ENCODE measurements around the gene FABP3.
"Not testable (repeated sequence)": the region's sequence is repeated elsewhere in the genome, so short reads cannot be mapped to it uniquely, and the experiment has no call there.

Gene FABP3

DNA sequence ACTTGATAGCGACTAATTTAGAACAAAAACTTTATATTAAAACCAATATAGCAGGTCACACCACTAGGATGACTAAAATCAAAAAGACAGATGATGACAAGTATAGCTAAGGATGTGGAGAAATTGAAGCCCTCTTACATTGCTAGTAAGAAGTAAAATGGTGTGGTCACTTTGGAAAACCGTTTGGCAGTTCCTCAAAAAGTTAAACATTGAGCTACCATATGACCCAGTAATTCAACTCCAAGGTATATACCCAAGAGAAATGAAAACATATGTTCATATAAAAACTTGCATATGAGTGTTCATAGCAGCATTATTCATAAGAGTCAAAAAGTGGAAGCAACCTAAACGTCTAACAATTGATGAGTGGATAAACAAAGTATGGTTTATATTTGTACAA is 27.1 kb upstream of the FABP3 start:
- DNase-seq (ENCODE audit: low read depth in 4 of 4, low spot score in 1 of 4) = no peak

DNA sequence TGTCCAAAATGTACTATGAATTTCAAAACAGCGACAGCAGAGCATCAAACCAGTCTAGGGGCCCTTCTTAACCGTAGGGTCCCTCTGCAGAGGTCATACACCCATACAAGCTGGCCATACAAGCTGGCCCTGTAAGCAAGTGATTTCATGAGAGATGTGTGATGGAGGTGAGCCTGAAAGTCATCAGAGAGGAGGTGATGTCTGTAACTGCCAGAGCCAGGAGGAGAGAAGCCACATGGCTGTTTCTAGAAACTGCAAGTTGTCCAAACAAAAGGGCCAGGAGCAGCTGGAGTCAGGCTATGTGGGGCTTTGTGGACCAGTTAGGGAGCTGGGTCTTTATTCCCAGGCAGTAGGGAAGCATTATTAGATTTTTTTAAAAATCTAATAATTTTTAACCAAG is 25.4 kb upstream of the FABP3 start:
- DNase-seq (ENCODE audit: low read depth in 4 of 4, low spot score in 1 of 4) = no peak

DNA sequence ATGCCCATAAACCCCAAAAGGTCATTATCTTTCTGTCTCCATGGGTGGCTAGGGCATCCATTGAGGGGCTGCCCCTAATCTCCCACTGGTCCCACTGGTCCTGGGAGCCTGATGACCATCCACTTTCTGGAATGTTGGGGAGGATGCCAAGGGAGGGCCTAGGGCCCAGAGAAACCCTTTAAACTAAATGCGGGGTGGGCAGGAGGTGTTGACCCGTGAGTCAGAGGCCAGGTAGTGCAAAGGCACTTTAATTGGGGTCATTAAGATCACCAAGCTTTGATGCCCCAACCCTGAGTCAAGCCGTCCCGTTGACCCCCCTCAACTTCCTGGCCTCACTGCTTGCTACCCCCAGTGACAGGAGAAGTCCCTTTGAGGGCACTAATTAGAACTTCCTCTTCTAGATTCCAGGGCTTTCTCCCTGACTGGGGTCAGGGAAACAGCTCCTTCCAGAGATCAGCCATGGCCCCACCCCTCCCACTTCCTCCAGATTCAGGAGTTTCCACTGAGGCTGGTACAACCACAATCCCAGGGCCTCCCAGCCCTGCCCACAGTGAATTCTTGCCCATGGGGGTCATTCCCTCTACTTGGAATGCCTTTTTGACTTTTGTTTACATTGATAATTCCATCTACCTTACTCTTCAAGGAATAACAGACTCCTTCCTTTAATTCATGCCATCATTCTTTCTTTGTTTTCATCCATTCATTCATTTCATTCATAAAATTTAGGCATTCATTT is 24.7 kb upstream of the FABP3 start:
- no peak for DNase-seq (ENCODE audit: low read depth in 4 of 4, low spot score in 1 of 4)

DNA sequence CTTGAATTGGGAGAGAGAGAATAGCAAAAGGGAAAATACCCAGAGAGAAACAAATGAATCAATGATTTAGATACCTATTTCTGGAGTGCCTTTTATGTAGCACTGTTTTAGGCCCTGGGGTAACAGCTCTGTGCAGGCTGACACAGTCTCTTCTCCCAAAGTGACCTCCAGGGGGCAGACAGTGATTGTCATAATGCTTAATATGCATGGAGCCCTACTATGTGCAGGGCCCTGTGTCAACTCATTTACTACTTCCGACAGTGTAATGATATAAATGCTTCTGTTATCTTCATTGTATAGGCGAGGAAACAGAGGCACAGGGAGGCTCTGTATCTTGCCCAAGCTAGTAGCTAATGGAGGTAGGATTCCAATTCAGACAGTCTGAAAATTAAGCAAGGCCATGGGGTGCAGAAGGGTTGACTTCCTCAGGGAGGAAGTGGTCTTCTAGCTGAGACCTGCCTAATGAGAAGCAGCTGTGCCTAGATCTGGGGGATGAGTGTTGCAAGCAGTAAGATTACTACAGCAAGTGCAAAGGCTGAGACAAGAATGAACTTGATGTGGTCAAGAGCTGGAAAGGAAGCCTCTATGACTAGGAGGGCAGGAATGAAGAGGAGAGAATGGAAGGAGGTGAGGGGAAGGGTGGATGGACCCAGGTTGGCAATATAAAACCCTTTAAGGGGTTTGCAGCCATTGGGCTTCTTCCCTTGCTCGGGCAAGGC is 23.9 kb upstream of the FABP3 start:
- no peak for DNase-seq (ENCODE audit: low read depth in 4 of 4, low spot score in 1 of 4)

DNA sequence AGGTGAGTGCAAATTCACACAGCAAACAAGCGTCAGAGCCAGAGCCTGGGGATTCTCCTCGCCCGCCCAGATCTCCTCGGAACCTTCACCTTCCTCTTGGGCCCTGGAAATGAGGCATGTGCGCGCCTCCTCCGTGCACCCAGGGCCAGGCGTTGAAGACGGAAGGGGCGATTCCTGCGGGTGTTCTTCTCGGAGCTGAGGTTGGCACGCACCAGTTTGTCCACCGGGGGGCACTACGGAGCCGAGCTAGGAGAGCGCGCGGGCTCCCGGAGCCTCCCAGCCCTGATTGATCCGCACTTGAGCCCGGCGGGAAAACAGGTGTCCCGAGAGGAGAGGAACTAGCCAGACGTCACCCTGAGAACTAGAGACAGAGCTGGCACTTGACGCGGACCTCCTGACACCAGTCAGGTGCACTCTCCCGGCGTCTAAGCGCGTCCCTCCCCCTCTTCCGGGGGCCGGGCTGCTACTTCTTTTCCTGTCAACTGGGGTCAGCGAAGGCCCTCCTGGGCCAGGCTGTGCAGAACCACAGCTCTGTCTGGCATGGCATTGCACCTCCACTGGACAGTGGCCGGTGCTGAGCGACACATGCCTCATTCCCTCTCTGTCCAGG is 21.8 kb upstream of the FABP3 start:
- DNase-seq (ENCODE audit: low read depth in 4 of 4, low spot score in 1 of 4) = peak; percentile 64 to 78 (median 72)

- no peak for DNase-seq (ENCODE audit: low read depth in 4 of 4, low spot score in 1 of 4)
These were observed 20.6 kb upstream of the FABP3 start for GRCh38 chr1:31393463-31393862.

DNA sequence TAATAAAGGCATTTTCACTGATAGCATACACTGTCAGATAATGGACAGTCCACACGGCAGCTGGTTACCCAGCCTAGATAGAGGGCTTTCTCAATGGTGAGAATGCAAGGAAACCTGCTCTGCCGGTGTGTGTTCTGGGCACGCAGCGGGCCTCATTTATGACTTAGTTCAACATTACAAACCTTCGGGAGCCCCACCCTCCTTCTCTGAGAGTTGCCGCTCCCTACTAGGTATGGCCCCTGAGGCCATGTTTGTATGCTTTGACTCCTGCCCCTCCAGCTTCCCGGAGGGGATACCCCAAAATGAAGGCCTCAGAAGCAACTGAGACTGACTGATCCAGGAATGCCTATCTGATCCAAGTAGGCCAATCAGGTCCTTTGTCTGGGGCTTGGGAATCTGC is 17.2 kb upstream of the FABP3 start:
- no peak for DNase-seq (ENCODE audit: low read depth in 4 of 4, low spot score in 1 of 4)

DNA sequence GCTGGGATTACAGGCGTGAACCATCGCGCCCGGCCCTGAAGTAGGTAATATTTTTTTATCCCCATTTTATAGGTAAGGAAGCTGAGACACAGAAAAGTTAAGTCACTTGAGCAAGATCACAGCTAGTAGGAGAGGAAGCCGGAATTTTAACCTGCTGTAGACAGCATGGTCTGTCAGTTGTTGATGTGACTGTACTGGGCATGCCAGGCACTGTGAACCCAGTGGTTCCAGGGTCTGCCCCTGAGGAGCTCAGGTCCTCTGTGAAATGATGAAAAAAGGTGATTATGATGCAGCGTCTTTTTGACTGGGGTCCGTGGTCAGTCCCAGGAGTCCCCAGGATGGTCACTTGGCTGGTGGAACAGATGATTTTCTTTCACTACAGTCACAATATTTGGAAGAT is 16.7 kb upstream of the FABP3 start:
- DNase-seq (ENCODE audit: low read depth in 4 of 4, low spot score in 1 of 4) = no peak

DNA sequence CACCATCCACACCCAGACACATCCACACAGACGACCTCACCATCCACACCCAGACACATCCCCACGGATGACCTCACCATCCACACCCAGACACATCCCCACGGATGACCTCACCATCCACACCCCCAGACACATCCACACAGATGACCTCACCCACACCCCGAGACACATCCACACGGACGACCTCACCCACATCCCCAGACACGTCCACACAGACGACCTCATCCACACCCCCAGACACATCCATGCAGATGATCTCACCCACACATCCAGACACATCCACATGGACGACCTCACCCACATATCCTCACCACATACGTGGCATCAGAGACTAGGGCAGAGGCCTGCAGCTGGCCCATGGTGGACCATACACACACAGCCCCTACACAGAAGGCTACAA is 14.7 kb upstream of the FABP3 start:
- DNase-seq (ENCODE audit: low read depth in 4 of 4, low spot score in 1 of 4) = no peak

DNA sequence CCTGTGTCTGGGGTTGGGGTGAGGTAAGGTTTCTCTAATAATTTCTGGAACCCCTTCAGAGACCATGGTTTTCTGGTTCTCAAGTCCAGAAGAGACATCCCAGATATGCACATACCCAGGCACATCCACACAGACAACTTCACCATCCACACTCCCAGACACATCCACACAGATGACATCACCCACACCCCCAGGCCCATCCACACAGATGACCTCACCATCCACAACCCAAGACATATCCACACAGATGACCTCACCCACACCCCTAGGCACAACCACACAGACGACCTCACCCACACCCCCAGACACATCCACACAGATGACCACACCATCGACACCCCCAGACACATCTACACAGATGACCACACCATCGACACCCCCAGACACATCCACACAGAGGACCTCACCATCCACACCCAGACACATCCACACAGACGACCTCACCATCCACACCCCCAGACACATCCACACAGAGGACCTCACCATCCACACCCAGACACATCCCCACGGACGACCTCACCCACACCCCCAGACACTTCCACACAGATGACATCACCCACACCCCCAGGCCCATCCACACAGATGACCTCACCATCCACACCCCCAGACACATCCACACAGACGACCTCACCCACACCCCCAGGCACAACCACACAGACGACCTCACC is 13.8 kb upstream of the FABP3 start:
- not testable (repeated sequence) for DNase-seq (ENCODE audit: low read depth in 4 of 4, low spot score in 1 of 4)

- DNase-seq (ENCODE audit: low read depth in 4 of 4, low spot score in 1 of 4) = no peak
These were observed 11.1 kb upstream of the FABP3 start for GRCh38 chr1:31383967-31384366.

DNA sequence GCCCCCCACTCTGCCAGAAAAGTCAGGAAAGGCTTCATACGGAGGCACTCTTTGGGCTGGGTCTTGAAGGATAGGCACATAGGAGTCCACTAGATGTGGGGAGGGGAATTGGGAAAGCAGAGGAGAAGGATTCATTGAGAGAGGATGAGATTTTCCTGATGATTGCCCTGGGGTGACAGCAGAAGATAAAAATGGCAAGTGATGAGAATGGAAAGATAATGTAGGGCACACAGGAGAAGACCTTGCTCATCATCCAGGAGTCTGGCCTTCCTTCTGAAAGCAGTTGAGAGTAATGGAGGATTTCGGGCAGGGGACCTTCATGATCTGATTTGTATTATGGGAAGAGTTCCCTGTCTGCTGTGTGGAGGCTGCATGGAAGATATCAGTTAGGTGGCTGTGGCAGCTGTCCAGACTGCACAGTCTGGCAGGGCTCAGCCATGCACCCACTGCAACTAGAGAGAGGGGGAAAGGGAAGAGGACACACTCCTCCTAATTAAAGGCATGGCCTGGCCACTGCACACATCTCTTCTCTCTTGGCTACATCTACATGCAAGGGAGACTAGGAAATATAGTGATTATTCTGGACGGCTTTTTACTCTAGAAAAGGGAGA is 9.6 kb upstream of the FABP3 start:
- DNase-seq (ENCODE audit: low read depth in 4 of 4, low spot score in 1 of 4) = no peak

DNA sequence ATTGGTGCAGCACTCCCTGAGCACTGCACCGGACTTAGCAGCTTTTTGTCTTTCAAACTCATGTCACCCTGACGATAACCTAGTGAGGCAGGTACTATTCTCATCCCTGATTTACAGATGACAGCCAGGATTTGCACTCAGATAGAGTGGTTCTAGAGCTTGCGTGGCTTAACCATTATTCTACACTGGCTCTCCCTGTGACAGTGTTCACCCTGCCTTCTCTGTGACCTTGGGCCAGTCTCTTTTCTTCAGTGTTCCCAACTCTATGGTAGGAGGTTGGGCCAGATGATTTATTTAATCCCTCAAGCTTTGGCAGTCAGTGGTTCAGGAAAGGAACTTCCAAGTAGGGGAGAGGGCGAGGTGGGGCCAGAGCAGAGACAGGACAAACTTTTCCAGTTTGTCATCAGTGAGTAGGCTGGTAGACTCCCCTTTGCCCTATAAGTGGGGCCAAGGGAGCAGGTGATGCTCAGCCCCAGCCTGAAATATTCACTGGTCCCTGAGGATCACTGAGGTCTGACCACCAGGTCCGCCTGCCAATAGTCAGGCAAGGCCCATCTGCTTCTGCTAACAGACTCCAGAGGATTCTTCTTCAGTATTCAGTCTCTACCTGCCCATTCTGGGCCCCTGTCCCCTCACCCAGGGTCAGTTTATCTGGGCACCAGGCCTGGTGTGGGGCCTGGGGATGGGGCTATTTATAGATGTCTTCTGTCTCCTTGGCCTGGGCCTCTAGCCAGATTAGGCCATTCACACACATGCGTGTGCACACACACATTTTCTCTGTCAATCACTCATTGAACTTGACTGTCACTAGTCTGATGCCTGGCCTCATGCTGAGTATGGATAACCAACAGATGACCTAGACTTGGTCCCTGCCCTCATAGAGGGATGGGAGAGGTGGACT is 8.8 kb upstream of the FABP3 start:
- no peak for DNase-seq (ENCODE audit: low read depth in 4 of 4, low spot score in 1 of 4)

- no peak for DNase-seq (ENCODE audit: low read depth in 4 of 4, low spot score in 1 of 4)
These were observed 7.3 kb upstream of the FABP3 start for GRCh38 chr1:31380181-31380580.

GRCh38 chr1:31378001-31378400 is 5.1 kb upstream of the FABP3 start:
- DNase-seq (ENCODE audit: low read depth in 4 of 4, low spot score in 1 of 4) = no peak

GRCh38 chr1:31377364-31377863 is 4.5 kb upstream of the FABP3 start:
- no peak for DNase-seq (ENCODE audit: low read depth in 4 of 4, low spot score in 1 of 4)

DNA sequence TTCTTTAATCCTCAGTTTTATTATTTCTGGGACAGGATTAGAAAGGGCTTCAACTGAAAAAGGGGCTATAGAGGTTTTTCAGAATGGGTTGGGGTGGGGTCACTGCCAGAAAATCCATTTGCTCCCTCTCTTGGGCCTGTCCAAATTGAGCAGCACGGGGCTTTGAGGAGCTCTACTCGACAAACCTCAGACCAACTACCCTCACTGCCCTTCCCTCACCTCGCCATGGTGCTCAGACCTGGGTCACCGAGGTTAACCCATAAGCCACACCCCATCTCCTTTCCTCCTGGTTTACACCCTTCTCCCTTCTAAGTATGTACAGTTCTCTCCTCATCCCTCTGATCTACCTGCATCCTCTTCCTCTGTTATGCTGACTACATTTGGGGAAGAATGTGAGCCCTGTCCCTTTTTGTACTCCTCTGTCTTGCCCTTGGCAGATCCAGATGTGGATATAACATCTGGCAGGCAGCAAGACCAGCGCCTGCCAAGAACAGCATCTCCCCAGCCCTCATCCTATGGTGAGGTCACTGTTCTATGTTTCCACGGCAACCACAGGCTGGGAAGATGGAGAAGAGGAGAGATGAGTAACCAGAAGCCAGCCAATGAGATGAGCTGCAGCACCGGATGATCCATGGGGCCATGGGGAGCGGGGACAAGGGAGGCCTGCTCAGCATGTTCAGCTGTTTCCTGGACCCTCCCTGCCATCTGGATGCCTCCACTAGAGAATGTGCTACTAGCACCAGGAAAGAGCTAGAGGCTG is 3.7 kb upstream of the FABP3 start:
- no peak for DNase-seq (ENCODE audit: low read depth in 4 of 4, low spot score in 1 of 4)

- no peak for DNase-seq (ENCODE audit: low read depth in 4 of 4, low spot score in 1 of 4)
These were observed 1.8 kb upstream of the FABP3 start for GRCh38 chr1:31374511-31375196.

- no peak for DNase-seq (ENCODE audit: low read depth in 4 of 4, low spot score in 1 of 4)
These were observed 1.1 kb upstream of the FABP3 start for GRCh38 chr1:31373897-31374486.

Measured in stimulated activated CD4-positive, alpha-beta T cell treated with anti-CD3 and anti-CD28 coated beads, Interleukin-1b, Interleukin-23, amount 100 ng/mL, for 24 hours (primary cell).